CD4-positive, CD25-positive, alpha-beta regulatory T cell (primary cell): Measurements from ENCODE around the gene LITAF. TPM values are rescaled to one million over a fixed set of nuclear protein-coding genes. Genes with fewer than 3 reads are reported as not detected.
A peak's percentile ranks its signal among the peaks of the same experiment; 100 is the strongest.
"Not testable (repeated sequence)": the region's sequence is repeated elsewhere in the genome, so short reads cannot be mapped to it uniquely, and the experiment has no call there.

Experiments used
- ATAC-seq, 2 donors: fragments of 150-1000 bp; cut with Tn5 transposase; one replicate each; pipeline ENCODE4 v1.10.0; 2021; ENCODE audit warnings: low read depth in 2 of 2, moderate number of reproducible peaks in 2 of 2, moderate library complexity in 1 of 2
- DNase-seq, 3 donors: peaks; one replicate each; pipeline versions ENCODE4 v3.0.0 to v3.0.0-alpha.2; 2012 to 2022; ENCODE audit warnings: mixed read lengths in 1 of 3
- H3K27ac ChIP-seq: one replicate; pipeline ENCODE4 v1.7.0; 2013; ENCODE audit warnings: mild to moderate bottlenecking, low read length; ENCODE audit not compliant: insufficient read depth, poor library complexity, severe bottlenecking
- H3K27me3 ChIP-seq: one replicate; pipeline ENCODE4 v1.7.0; 2013; ENCODE audit warnings: low read length; ENCODE audit not compliant: control insufficient read depth, insufficient read depth
- H3K36me3 ChIP-seq: one replicate; pipeline ENCODE4 v1.7.0; 2013; ENCODE audit warnings: mild to moderate bottlenecking, low read length, moderate library complexity; ENCODE audit not compliant: control insufficient read depth, insufficient read depth
- H3K4me1 ChIP-seq: 2 replicates; pipeline ENCODE4 v1.7.0; 2013; ENCODE audit warnings: mild to moderate bottlenecking, low read length; ENCODE audit not compliant: insufficient read depth, control insufficient read depth, poor library complexity, severe bottlenecking
- H3K4me3 ChIP-seq: one replicate; pipeline ENCODE4 v1.7.0; 2013; ENCODE audit warnings: low read depth, mild to moderate bottlenecking, low read length, moderate library complexity
- H3K9me3 ChIP-seq, 2 experiments: 1 replicate in 1 of 2; 2 replicates in 1 of 2; pipeline ENCODE4 v1.7.0; 2013; ENCODE audit warnings: low read length in 2 of 2, mild to moderate bottlenecking in 1 of 2, moderate library complexity in 1 of 2; ENCODE audit not compliant: control insufficient read depth in 2 of 2
- H3K27ac Mint-ChIP-seq, 3 donors: one replicate each; pipeline ENCODE4 v1.8.0; 2020 to 2022; ENCODE audit warnings: mild to moderate bottlenecking in 3 of 3, mixed read lengths in 3 of 3, moderate library complexity in 2 of 3
- H3K27me3 Mint-ChIP-seq: one replicate; pipeline ENCODE4 v1.8.0; 2022; ENCODE audit warnings: mild to moderate bottlenecking, mixed read lengths
- H3K36me3 Mint-ChIP-seq: one replicate; pipeline ENCODE4 v1.8.0; 2020; ENCODE audit warnings: mixed read lengths
- H3K4me1 Mint-ChIP-seq, 4 donors: one replicate each; pipeline ENCODE4 v1.8.0; 2020 to 2022; ENCODE audit warnings: mixed read lengths in 4 of 4, mild to moderate bottlenecking in 1 of 4
- H3K4me3 Mint-ChIP-seq, 4 donors: one replicate each; pipeline ENCODE4 v1.8.0; 2020 to 2022; ENCODE audit warnings: mild to moderate bottlenecking in 4 of 4, mixed read lengths in 4 of 4, moderate library complexity in 3 of 4
- H3K9me3 Mint-ChIP-seq, 7 donors: one replicate each; pipeline ENCODE4 v1.8.0; 2020 to 2022; ENCODE audit warnings: mixed read lengths in 7 of 7, mild to moderate bottlenecking in 3 of 7, moderate library complexity in 2 of 7
- polyA plus RNA-seq, 4 donors: library from polyadenylated mRNA; unstranded; fragments of 300-500 nt; fragmentation: Illumina TruSeq; gene quantifications; one replicate each; pipeline ENCODE4 v1.2.3, GENCODE V29; 2021
- total RNA-seq: library from RNA; stranded (reverse); gene quantifications from one replicate; pipeline ENCODE4 v1.2.3, GENCODE V29; 2022

The LITAF gene
- total and polyA plus RNA-seq, 5 donors from 2014 or later = 281 to 696 (median 635) TPM

GRCh38 chr16:11596572-11597226, 10.0 kb upstream of the LITAF start:
- H3K4me1 Mint-ChIP-seq = peaks cover 0 to 24% (median under 1%) of the 10 kb centered on the region in 4 donors
- no peaks in the 10 kb centered on the region for H3K36me3 Mint-ChIP-seq
- no peak for ATAC-seq
- peak overlapping the region in 2 of 3 donors; percentile 87 to 90 for H3K27ac Mint-ChIP-seq
- no peaks in the 10 kb centered on the region for H3K36me3 ChIP-seq
- no peak for DNase-seq
- H3K27me3 ChIP-seq = no peaks in the 10 kb centered on the region
- no peak overlapping the region for H3K4me3 ChIP-seq
- no peaks in the 10 kb centered on the region for H3K9me3 Mint-ChIP-seq
- no peak overlapping the region for H3K4me3 Mint-ChIP-seq
- H3K27ac ChIP-seq = no peak overlapping the region
- no peaks in the 10 kb centered on the region for H3K4me1 ChIP-seq
- peaks cover 12% of the 10 kb centered on the region for H3K27me3 Mint-ChIP-seq
- H3K9me3 ChIP-seq = no peaks in the 10 kb centered on the region

GRCh38 chr16:11593581-11593980, 6.9 kb upstream of the LITAF start:
- H3K9me3 ChIP-seq = no peaks in the 10 kb centered on the region
- Mint-ChIP-seq H3K27me3 (peaks cover 5% of the 10 kb centered on the region), H3K9me3 (no peaks in the 10 kb centered on the region), H3K4me1 (peaks cover 0 to 27% (median 2%) of the 10 kb centered on the region in 4 donors), H3K4me3 (no peak overlapping the region), H3K36me3 (no peaks in the 10 kb centered on the region), H3K27ac (no peak overlapping the region)
- no peaks in the 10 kb centered on the region for H3K36me3 ChIP-seq
- H3K4me3 ChIP-seq = no peak overlapping the region
- H3K27ac ChIP-seq = no peak overlapping the region
- H3K27me3 ChIP-seq = no peaks in the 10 kb centered on the region
- H3K4me1 ChIP-seq = no peaks in the 10 kb centered on the region
- DNase-seq = no peak
- no peak for ATAC-seq

- peaks cover 0 to 26% (median 2%) of the 10 kb centered on the region in 4 donors for H3K4me1 Mint-ChIP-seq
- ATAC-seq = not testable (repeated sequence)
Measured at GRCh38 chr16:11593076-11593475, 6.4 kb upstream of the LITAF start.

GRCh38 chr16:11591630-11592029, 4.9 kb upstream of the LITAF start:
- Mint-ChIP-seq H3K4me1 (peaks cover 0 to 23% (median 3%) of the 10 kb centered on the region in 4 donors), H3K4me3 (peak overlapping the region in 2 of 4 donors; percentile 28 to 44)
- H3K36me3 ChIP-seq, H3K27ac Mint-ChIP-seq, H3K9me3 ChIP-seq, DNase-seq, H3K4me1 ChIP-seq, ATAC-seq, H3K27me3 Mint-ChIP-seq, H3K27me3 ChIP-seq, H3K9me3 Mint-ChIP-seq, H3K36me3 Mint-ChIP-seq, H3K4me3 ChIP-seq, H3K27ac ChIP-seq: not testable (repeated sequence)

More at GRCh38 chr16:11593076-11593475, 6.4 kb upstream of the LITAF start:
- H3K27ac Mint-ChIP-seq, DNase-seq, H3K36me3 Mint-ChIP-seq, H3K27me3 Mint-ChIP-seq, H3K9me3 Mint-ChIP-seq, H3K9me3 ChIP-seq, H3K36me3 ChIP-seq, H3K27me3 ChIP-seq, H3K4me3 Mint-ChIP-seq, H3K4me1 ChIP-seq, H3K4me3 ChIP-seq, H3K27ac ChIP-seq: not testable (repeated sequence)

- no peaks in the 10 kb centered on the region for H3K36me3 Mint-ChIP-seq
- no peaks in the 10 kb centered on the region for H3K36me3 ChIP-seq
- H3K9me3 Mint-ChIP-seq = no peaks in the 10 kb centered on the region
- DNase-seq (no peak), ATAC-seq (no peak)
- no peak overlapping the region for H3K27ac ChIP-seq
- H3K4me1 ChIP-seq = peaks cover 21% of the 10 kb centered on the region
- H3K4me3 ChIP-seq = no peak overlapping the region
- H3K9me3 ChIP-seq = no peaks in the 10 kb centered on the region
- H3K27ac Mint-ChIP-seq = peak overlapping the region in 1 of 3 donors; percentile 85
- H3K4me3 Mint-ChIP-seq = peak overlapping the region in 3 of 4 donors; percentile 36 to 93 (median 72)
- no peaks in the 10 kb centered on the region for H3K27me3 ChIP-seq
- H3K4me1 Mint-ChIP-seq = peaks cover 7 to 24% (median 10%) of the 10 kb centered on the region in 4 donors
- no peaks in the 10 kb centered on the region for H3K27me3 Mint-ChIP-seq
Measured at GRCh38 chr16:11589198-11589550, 2.5 kb upstream of the LITAF start.

- H3K27me3 Mint-ChIP-seq = no peaks in the 10 kb centered on the region
- ATAC-seq = no peak
- H3K9me3 Mint-ChIP-seq = no peaks in the 10 kb centered on the region
- no peaks in the 10 kb centered on the region for H3K36me3 ChIP-seq
- H3K27me3 ChIP-seq = no peaks in the 10 kb centered on the region
- H3K9me3 ChIP-seq = no peaks in the 10 kb centered on the region
- H3K4me3 Mint-ChIP-seq = peak overlapping the region; percentile 64 to 93 (median 91)
- H3K4me1 ChIP-seq = peaks cover 28% of the 10 kb centered on the region
- peaks cover 12 to 29% (median 15%) of the 10 kb centered on the region in 4 donors for H3K4me1 Mint-ChIP-seq
- H3K4me3 ChIP-seq = no peak overlapping the region
- peak overlapping the region; percentile 41 to 85 (median 79) for H3K27ac Mint-ChIP-seq
- no peak overlapping the region for H3K27ac ChIP-seq
- H3K36me3 Mint-ChIP-seq = no peaks in the 10 kb centered on the region
- DNase-seq = no peak
Measured at GRCh38 chr16:11588321-11589197, 1.8 kb upstream of the LITAF start.

GRCh38 chr16:11587643-11588247, 1.0 kb upstream of the LITAF start:
- Mint-ChIP-seq H3K9me3 (no peaks in the 10 kb centered on the region), H3K4me1 (peaks cover 16 to 35% (median 20%) of the 10 kb centered on the region in 4 donors), H3K27ac (peak overlapping the region; percentile 86 to 96 (median 89)), H3K36me3 (no peaks in the 10 kb centered on the region), H3K4me3 (peak overlapping the region; percentile 89 to 93 (median 92)), H3K27me3 (no peaks in the 10 kb centered on the region)
- Histone ChIP-seq H3K4me1 (peaks cover 36% of the 10 kb centered on the region), H3K27ac (peak overlapping the region; percentile 76), H3K36me3 (no peaks in the 10 kb centered on the region), H3K27me3 (no peaks in the 10 kb centered on the region), H3K9me3 (no peaks in the 10 kb centered on the region), H3K4me3 (peak overlapping the region; percentile 68)
- DNase-seq (no peak), ATAC-seq (no peak)
